Posterior vena cava (tissue), 2 donors: ENCODE measurements around the gene PASK. TPM values are rescaled to one million over a fixed set of nuclear protein-coding genes. Genes with fewer than 3 reads are reported as not detected.
"Not testable (repeated sequence)": the region's sequence is repeated elsewhere in the genome, so short reads cannot be mapped to it uniquely, and the experiment has no call there.

Experiments
- DNase-seq: peaks from one replicate; pipeline ENCODE4 v3.0.0-alpha.2; 2020; ENCODE audit warnings: low spot score
- intact Hi-C, 2 donors: fragments of 100-400 bp; cut with DNase I; formaldehyde crosslinking; loops; one replicate each; pipeline versions ENCODE4 v1.14.1 to v1.14.2; 2022 to 2023
- long read RNA-seq, 2 donors: library from polyadenylated mRNA; unstranded; transcript quantifications; one replicate each; pipeline ENCODE4 v2.0.0, GENCODE V29; 2020 to 2021
- total RNA-seq, 2 donors: library from RNA; stranded (reverse); fragmentation: NEBNext Ultra II Directional; extraction: Animal tissue kit (Norgen Biotek cat#: 25700); gene quantifications; one replicate each; pipeline ENCODE4 v1.2.1, GENCODE V29; 2021
- donor health status: DM: yes; HTN: yes; CAD: no.
- donor health status: DM: yes; HTN: yes; CAD: no.

The PASK gene
- 1 to 10 TPM; 2.3 to 4.4 TPM for total RNA-seq
- long read RNA-seq, donor 1, full-length matches to known transcripts: 1 of 1 reads
- long read RNA-seq, donor 1, partial matches to known transcripts: 0 of 1 reads
- long read RNA-seq, donor 1, other reads (novel, unspliced or antisense): 0 of 1 reads
- long read RNA-seq, donor 2: 0 reads

- peak; percentile 98 for DNase-seq
- intact Hi-C loops: no loop called here
Observed at GRCh38 chr2:241148891-241149674, at the start of gene PASK. Gene PASK, minus strand, starts transcription at chr2:241149472. Its CDS starts 6,440 bp downstream, at chr2:241143032.

DNA sequence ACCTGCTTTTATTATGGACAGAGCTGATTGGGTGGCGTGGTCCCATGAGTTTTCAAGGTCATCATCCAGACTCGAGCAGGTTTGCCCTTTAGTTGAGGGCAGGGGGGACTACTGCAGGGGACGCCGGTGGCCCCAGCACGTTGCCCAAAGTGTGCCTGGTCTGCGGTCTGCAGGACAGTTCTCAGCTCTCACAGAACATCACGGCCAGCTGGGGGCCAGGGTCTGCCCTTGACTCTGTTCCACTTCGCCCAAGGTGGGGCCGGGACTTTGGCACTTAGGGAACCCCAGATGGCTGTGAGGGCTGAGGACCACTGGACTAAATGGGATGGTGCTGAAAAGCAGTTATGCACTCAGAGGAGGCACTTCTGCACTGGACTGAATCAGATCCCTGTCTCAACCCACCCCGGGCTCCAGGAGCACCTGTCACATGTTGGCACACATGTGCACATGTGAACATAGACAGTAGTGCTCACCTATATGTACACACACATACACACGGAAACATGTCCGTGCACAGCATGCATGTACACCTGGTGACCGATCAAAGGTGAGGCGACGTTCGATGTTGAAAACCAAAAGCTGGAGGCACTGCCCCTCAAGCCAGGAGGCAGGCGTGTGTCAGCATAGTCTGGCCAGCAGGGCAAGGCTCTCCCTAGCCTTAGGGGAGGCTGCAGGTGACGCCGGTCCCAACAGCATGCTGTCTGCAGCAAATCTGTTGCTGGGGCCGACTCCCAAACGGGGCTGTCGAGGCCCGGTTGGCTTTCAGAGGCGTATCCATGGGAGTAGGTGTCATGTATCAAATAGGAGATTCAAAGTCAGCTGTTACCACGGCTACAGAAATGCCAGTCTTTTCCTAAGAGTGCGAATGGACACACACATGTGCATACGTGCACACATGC lies 49.4 kb upstream of the PASK start:
- no peak for DNase-seq
- intact Hi-C loops: no loop called here

- intact Hi-C loops: no loop called here
Observed at GRCh38 chr2:241197947-241198346, 48.7 kb upstream of the PASK start.

DNA sequence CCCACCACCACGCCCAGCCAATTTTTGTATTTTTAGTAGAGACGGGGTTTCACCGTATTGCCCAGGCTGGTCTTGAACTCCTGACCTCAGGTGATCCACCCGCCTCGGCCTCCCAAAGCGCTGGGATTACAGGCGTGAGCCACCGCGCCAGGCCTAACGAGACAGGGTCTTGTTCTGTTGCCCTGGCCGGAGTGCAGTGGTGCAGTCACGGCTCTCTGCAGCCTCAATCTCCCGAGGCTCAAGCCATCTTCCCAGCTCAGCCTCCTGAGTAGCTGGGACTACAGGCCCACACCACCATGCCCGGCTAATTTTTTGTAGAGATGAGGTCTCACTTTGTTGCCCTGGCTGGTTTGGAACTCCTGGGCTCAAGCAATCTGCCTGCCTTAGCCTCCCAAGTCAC lies 48.0 kb upstream of the PASK start:
- DNase-seq, intact Hi-C loops: not testable (repeated sequence)

More at GRCh38 chr2:241197947-241198346, 48.7 kb upstream of the PASK start:
- DNase-seq: no peak

DNA sequence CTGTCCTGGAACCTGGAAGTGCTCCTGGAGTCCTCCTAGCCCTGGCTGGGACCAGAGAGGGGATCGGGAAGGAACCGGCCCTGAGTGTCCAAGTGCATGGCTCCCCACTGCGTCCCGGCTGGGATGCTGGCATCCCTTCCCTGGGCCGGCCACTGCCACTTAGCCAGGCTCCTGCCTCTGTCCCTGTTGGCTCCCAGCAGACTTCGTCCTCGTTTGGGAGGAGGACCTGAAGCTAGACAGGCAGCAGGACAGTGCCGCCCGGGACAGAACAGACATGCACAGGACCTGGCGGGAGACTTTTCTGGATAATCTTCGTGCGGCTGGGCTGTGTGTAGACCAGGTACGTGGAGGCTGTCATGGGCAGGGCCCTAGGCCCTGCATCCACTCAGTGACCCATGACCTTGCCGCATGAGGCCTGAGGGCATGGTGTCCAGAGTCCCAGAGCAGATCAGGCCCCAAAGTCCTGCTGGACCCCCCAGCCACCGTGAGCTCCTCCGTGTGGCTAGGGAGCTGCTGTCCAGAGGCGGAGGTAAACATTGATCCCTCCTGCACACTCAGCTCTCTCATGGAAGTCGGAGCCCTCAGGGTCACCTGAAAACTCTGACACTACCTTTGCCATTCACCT lies 46.3 kb upstream of the PASK start:
- intact Hi-C loops: no loop called here
- DNase-seq: peak; percentile 72

GRCh38 chr2:241194811-241195210 lies 45.5 kb upstream of the PASK start:
- intact Hi-C loops: no loop called here
- peak; percentile 68 for DNase-seq

- intact Hi-C loops: no loop called here
- DNase-seq: peak; percentile 59
Observed at GRCh38 chr2:241193271-241193670, 44.0 kb upstream of the PASK start.

GRCh38 chr2:241191081-241191480 lies 41.8 kb upstream of the PASK start:
- intact Hi-C loops: no loop called here
- peak; percentile 67 for DNase-seq

- peak; percentile 79 for DNase-seq
- intact Hi-C loops: no loop called here
Observed at GRCh38 chr2:241190291-241190981, 41.2 kb upstream of the PASK start.

DNA sequence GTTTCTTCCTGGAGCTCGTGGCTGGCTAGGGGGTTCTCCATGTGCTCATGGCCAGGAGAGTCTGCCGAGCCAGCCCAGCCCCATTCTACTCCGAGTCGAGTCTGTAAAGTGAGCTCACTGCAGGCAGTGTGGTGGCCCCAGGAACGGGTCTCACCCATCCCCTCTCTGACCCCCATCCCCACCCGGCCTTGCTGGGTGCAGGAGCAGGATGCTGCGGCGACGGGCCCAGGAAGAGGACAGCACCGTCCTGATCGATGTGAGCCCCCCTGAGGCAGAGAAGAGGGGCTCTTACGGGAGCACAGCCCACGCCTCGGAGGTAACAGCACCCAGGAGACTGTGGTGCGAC lies 40.6 kb upstream of the PASK start:
- intact Hi-C loops: no loop called here
- DNase-seq: no peak

- intact Hi-C loops: no loop called here
- peak; percentile 78 for DNase-seq
Observed at GRCh38 chr2:241189093-241189855, 40.0 kb upstream of the PASK start.

DNA sequence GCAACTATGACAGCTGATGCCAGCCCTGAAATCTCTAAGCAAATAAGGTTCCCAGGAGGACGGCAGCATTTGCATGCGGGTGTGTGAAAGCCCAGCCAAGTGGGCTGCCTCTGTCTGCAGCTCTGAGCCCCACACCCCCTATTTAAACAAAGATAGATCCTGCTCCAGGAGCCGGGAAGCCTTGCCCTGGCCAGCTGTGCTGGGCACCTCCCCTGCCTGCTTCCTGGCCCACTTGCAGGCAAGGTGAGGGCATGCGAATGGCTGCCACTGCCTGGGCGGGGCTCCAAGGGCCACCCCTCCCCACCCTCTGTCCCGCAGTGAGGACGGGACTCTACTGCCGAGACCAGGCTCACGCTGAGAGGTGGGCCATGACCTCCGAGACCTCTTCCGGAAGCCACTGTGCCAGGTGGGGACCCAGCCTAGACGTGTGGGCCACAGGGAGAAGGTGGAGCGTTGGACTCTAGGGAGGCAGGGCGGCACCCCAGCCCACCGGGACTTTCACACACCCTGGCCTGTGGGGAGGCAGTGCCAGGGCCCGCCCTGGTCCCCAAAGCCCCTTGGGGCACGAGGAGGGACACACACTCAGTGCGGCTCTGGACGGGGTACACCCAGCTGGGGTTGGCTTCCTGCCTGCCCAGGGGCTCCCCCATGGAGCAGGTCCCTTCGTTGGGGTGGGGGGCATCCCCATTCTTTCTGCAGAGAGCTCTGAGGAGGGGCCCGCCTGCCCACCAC lies 39.3 kb upstream of the PASK start, which contains the start of gene ANO7:
Gene ANO7, plus strand, starts transcription at position 317 of the 732 bp plus-strand sequence. CDS start 1,387 bp downstream, outside the sequence.
- intact Hi-C loops: no loop called here
- DNase-seq: peak; percentile 66

DNA sequence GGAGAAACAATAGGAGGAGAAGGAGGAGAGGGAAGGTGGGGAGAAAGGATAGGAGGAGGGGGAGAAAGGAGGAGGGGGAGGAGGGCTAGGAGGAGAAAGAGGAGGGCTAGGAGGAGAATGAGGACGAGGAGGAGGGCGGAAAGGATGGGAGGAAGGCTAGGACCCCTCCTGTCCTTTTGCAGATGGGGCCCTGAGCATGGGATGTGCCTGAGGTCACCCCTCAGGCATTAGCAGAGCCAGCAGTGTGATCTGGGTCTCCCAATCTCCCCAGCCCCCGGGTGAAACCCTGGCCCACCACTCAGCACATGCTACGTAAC lies 38.6 kb upstream of the PASK start:
- intact Hi-C loops: no loop called here
- no peak for DNase-seq

GRCh38 chr2:241187101-241187917 lies 38.0 kb upstream of the PASK start:
- DNase-seq: peak; percentile 69
- intact Hi-C loops: no loop called here

DNA sequence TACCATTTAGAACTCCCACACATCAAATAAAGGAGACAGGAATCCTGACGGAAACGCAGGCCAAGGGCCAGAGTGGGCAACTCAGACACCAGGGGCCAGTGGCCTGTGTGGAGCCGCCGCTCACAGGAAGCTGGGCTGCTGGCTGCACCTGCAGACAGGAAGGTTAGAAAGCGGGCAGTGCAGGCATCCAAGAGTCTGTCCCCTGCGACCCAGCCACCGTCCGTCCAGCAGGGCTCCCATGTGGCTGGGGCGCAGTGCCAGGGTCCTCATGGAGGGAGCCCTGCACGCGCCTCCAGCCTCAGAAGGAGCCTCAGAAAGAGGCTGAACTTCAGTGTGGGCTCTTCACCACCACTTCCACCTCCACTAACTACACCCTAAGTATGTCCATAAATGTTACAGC lies 36.7 kb upstream of the PASK start:
- intact Hi-C loops: no loop called here
- DNase-seq: peak; percentile 69

GRCh38 chr2:241184901-241185300 lies 35.6 kb upstream of the PASK start:
- peak; percentile 37 for DNase-seq
- intact Hi-C loops: no loop called here

- peak; percentile 31 for DNase-seq
- intact Hi-C loops: no loop called here
Observed at GRCh38 chr2:241183221-241183620, 33.9 kb upstream of the PASK start.
